Stimulated activated CD8-positive, alpha-beta memory T cell treated with anti-CD3 and anti-CD28 coated beads, Interleukin-4, amount 100 ng/mL, for 4 hours (primary cell): Measurements from ENCODE around the gene ELP4.
"Not testable (repeated sequence)": the region's sequence is repeated elsewhere in the genome, so short reads cannot be mapped to it uniquely, and the experiment has no call there.

ENCODE experiments used
- DNase-seq, 2 donors: peaks; one replicate each; pipeline ENCODE4 v3.0.0-alpha.2; 2020; ENCODE audit warnings: low read depth in 2 of 2, low spot score in 1 of 2

The ELP4 gene

GRCh38 chr11:31643857-31644256, 134.3 kb downstream of the ELP4 start:
- DNase-seq: no peak

- DNase-seq: no peak
Measured at GRCh38 chr11:31645747-31646146, 136.2 kb downstream of the ELP4 start.

DNA sequence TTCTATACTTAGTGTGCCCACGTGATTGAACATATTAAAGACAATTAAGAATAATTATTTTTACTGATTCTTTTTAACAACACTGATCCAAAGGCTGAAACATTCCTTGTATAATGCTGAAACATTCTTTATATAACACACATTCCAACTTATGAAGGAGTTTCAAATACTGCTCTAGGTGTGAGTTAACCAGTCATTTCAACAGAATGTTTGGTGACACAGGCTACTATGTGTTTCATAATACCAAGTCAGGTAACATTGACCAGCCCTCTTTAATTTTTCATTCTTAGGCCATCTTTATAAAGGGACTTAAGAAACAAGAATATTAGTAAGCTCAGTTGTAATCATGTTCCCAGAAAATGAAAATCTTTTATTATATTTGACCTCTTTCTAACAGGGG, 136.6 kb downstream of the ELP4 start:
- DNase-seq: no peak

- DNase-seq: no peak
Measured at GRCh38 chr11:31649129-31649966, 139.8 kb downstream of the ELP4 start.

DNA sequence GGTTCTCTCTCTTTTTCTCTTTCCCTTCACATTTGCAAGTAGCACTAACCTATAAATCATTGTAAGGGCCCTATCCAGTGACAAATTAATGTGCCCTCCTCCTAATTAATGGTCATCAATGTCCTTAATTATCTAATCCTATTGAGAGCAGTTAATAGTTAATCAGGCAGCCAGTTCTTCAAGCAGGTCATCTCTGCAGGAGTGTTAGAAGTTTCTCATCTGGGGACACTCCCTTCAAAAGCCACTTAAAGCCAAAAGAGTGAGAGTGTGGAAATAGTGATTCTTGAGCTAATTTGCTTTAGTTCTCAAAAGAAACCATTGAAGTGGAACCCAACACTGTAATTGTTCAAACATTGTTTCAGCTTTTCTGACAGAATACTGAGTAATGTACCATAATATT, 141.6 kb downstream of the ELP4 start:
- DNase-seq: no peak

GRCh38 chr11:31651822-31652221, 142.3 kb downstream of the ELP4 start:
- DNase-seq: no peak

- no peak for DNase-seq
Measured at GRCh38 chr11:31652528-31652927, 143.0 kb downstream of the ELP4 start.

DNA sequence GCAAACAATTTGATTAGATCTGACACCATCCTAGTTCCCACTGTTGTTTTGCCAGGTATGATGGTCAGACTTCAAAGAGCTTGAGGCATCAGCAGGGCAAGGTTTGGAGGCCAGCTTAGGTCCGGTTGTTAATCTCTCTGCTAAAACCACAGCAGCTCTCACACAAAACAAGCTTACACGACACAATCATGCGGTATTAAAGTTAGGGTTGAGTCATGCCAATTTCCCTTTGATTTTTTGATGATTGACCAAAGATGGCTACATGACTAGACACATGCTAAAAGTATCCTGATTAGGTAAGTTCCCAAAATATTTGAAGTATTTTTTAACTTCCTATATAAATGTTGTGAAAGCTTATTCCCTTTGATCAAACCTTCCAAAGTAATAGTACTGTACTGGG, 145.9 kb downstream of the ELP4 start:
- DNase-seq: no peak

- DNase-seq: no peak
Measured at GRCh38 chr11:31656051-31656450, 146.5 kb downstream of the ELP4 start.

GRCh38 chr11:31657091-31657490, 147.5 kb downstream of the ELP4 start:
- DNase-seq: no peak

DNA sequence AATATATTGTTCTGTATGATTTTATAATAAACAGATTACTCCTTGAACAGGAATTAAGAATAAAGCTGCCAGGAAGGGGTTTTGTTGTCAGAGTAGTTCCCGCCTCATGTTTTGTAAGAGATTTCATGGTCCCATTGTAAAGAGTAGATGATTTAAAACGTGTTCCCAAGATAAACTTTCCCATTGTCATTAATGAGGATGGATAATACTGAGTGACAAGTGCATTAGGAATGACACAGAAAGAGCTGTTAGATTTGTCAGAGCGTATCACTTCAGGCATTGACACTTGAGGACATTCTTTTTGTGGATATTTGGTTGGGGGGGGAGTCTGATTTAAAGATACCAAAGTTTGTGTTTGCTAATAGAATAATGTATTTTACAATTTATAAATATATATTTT, 154.6 kb downstream of the ELP4 start:
- no peak for DNase-seq

GRCh38 chr11:31664954-31665353, 155.4 kb downstream of the ELP4 start:
- no peak for DNase-seq

GRCh38 chr11:31671681-31672080, 162.1 kb downstream of the ELP4 start:
- DNase-seq: no peak

DNA sequence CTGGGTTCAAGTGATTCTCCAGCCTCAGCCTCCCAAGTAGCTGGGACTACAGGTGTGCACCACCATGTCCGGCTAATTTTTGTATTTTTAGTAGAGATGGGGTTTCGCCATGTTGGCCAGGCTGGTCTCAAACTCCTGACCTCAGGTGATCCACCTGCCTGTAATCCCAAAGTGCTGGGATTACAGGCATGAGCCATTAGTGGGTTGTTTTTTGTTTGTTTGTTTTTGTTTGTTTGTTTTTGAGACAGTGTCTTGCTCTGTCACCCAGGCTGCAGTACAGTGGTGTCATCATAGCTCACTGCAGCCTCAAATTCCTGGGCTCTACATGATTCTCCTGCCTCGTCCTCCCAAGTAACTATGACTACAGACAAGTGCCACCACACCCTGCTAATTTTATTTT, 163.5 kb downstream of the ELP4 start:
- not testable (repeated sequence) for DNase-seq

GRCh38 chr11:31676280-31676982, 166.9 kb downstream of the ELP4 start:
- no peak for DNase-seq

GRCh38 chr11:31680770-31681169, 171.2 kb downstream of the ELP4 start:
- no peak for DNase-seq

- DNase-seq: no peak
Measured at GRCh38 chr11:31687256-31687655, 177.7 kb downstream of the ELP4 start.

GRCh38 chr11:31687861-31688260, 178.3 kb downstream of the ELP4 start:
- no peak for DNase-seq

- DNase-seq: no peak
Measured at GRCh38 chr11:31689559-31689958, 180.0 kb downstream of the ELP4 start.

DNA sequence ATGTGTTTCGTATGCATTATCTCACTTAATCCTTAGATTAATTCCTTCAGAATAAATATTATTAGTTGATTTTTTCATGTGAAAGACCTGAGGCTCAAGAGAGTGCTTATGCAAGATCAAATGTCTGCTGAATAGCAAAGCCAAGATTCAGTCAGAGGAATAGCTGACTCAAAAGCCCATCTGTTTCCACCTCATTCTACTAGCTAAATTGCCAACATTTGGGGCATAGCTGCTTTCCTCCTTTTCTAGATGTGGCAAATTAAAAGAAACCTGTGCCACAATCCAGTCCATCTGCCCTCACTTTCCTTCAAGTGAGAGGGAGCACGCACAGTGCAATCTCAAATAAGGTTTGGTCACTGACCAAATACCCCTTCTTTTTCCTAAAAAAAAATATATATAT, 180.5 kb downstream of the ELP4 start:
- DNase-seq: no peak

- no peak for DNase-seq
Measured at GRCh38 chr11:31690516-31690915, 180.9 kb downstream of the ELP4 start.

GRCh38 chr11:31692466-31692865, 182.9 kb downstream of the ELP4 start:
- no peak for DNase-seq

- DNase-seq: not testable (repeated sequence)
Measured at GRCh38 chr11:31697049-31697448, 187.5 kb downstream of the ELP4 start.
